C4-2B (cell line): Measurements from ENCODE around the gene CPHXL2.

Experiments
- CTCF ChIP-seq: fragments of 450-650 bp; conservative IDR thresholded peaks from 2 replicates; pipeline ENCODE4 v1.5.1; 2017; ENCODE audit warnings: mild to moderate bottlenecking
- ZFX ChIP-seq: fragments of 450-650 bp; IDR thresholded peaks from 2 replicates; pipeline ENCODE4 v1.6.1; 2017

GRCh38 chr16:75695708-75696107, 18.9 kb upstream of the CPHXL2 start:
- TF ChIP-seq CTCF, result peak; percentile 43
- no peak for TF ChIP-seq ZFX
